HG02642 (cell line): ENCODE measurements around the gene KLKB1.

Experiments
- ATAC-seq: cut with Tn5 transposase; IDR thresholded peaks from one replicate; pipeline ENCODE4 v1.9.1; 2021; ENCODE audit warnings: mild to moderate bottlenecking; ENCODE audit not compliant: unreplicated experiment, poor library complexity

KLKB1 gene

DNA sequence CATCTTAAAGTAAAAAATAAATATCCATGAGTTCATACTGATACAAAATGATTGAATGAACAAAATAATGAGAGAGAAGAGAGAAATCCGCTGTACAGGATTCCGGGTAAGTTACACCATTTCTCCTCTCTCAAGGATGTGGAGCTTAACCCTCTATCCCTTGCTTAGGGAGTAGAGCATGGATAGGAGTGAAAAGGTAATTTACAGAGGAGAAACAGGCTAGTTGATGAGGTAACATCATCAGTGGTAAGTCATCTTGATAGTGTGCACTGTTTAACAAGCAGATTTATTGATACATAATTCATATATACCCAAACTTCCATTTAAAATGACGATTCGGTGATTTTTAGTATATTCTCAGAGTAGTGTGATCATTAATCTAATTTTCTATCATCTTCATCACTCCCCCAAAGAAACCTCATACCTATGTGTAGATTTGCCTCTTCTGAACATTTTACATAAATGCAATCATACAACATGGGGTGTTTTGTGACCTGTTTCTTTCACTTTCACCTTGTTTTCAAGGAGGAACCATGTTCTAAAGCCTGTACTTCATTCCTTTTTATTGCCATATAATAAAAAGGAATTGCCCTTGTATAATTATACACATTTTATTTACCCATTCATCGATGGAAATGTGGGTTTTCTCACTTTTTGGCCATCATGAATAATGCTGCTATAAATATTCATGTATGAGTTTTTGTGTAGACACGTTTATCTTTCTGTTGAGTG lies 73.5 kb downstream of the KLKB1 start:
- no peak for ATAC-seq

- no peak for ATAC-seq
Observed at GRCh38 chr4:186304216-186304615, 76.9 kb downstream of the KLKB1 start.

GRCh38 chr4:186304866-186305505 lies 77.7 kb downstream of the KLKB1 start:
- no peak for ATAC-seq

- ATAC-seq = no peak
Observed at GRCh38 chr4:186307497-186307896, 80.2 kb downstream of the KLKB1 start.

DNA sequence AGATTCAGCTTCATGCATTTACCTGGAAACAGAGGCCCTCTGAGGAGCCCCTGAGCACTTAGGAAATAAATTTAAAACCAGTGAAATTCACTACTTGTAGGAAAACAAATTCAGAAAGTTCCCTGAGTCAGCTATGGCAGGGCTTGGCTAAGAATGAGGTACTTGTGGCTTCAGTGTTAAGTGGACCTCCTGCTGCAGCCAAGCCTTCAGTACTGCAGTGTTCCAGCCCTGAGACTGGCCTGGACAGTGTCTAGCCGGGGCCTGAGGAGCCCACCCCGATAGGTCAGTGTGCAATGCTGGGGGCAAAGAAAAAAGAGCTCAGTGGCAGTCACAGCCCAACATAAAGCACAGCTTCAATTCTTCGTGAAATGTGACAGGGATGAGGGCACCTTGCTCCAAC lies 80.6 kb downstream of the KLKB1 start:
- no peak for ATAC-seq
